CD4-positive, alpha-beta memory T cell (primary cell): ENCODE data around the gene MTMR2. TPM values are rescaled to one million over a fixed set of nuclear protein-coding genes. Genes with fewer than 3 reads are reported as not detected.

Experiments used
- CTCF ChIA-PET: fragments of 350-600 bp; sonication (Branson Sonifier 250); formaldehyde crosslinking; loops from one replicate; lab custom pipeline; 2021; ENCODE audit warnings: inconsistent platforms; ENCODE audit not compliant: partially characterized antibody; lab: Charles Lee
- POLR2A ChIA-PET: fragments of 350-600 bp; sonication (Branson Sonifier 250); formaldehyde crosslinking; loops from one replicate; lab custom pipeline; 2021; ENCODE audit not compliant: partially characterized antibody; lab: Charles Lee
- DNase-seq, 5 donors: peaks; one replicate each; pipeline versions ENCODE4 v3.0.0 to v3.0.0-alpha.2; 2020 to 2022; ENCODE audit warnings: mixed read lengths in 1 of 5
- H3K27ac ChIP-seq: one replicate; pipeline ENCODE4 v1.7.0; 2013; ENCODE audit warnings: low read depth, low read length
- H3K27me3 ChIP-seq: 2 replicates; pipeline ENCODE4 v1.7.0; 2013; ENCODE audit warnings: mild to moderate bottlenecking, low read length, moderate library complexity; ENCODE audit not compliant: insufficient read depth
- H3K36me3 ChIP-seq: 2 replicates; pipeline ENCODE4 v1.7.0; 2013; ENCODE audit warnings: mild to moderate bottlenecking, low read length, moderate library complexity; ENCODE audit not compliant: insufficient read depth
- H3K4me1 ChIP-seq: 2 replicates; pipeline ENCODE4 v1.7.0; 2013; ENCODE audit warnings: mild to moderate bottlenecking, low read length, moderate library complexity; ENCODE audit not compliant: insufficient read depth
- H3K4me3 ChIP-seq, 2 donors: one replicate each; pipeline ENCODE4 v1.7.0; 2013; ENCODE audit warnings: low read length in 2 of 2, mild to moderate bottlenecking in 1 of 2
- H3K9me3 ChIP-seq, 2 donors: one replicate each; pipeline ENCODE4 v1.7.0; 2013; ENCODE audit warnings: low read length in 2 of 2, control low read depth in 1 of 2; ENCODE audit not compliant: control insufficient read depth in 1 of 2
- H3K27ac Mint-ChIP-seq, 7 donors: one replicate each; pipeline ENCODE4 v1.8.0; 2020 to 2021; ENCODE audit warnings: mixed read lengths in 7 of 7, mild to moderate bottlenecking in 6 of 7, inconsistent platforms in 3 of 7, moderate library complexity in 3 of 7
- H3K27me3 Mint-ChIP-seq, 2 donors: one replicate each; pipeline ENCODE4 v1.8.0; 2020 to 2021; ENCODE audit warnings: mixed read lengths in 2 of 2
- H3K36me3 Mint-ChIP-seq, 2 donors: one replicate each; pipeline ENCODE4 v1.8.0; 2020 to 2021; ENCODE audit warnings: mixed read lengths in 2 of 2, inconsistent platforms in 1 of 2, mild to moderate bottlenecking in 1 of 2
- H3K4me1 Mint-ChIP-seq, 4 donors: one replicate each; pipeline ENCODE4 v1.8.0; 2020 to 2021; ENCODE audit warnings: mixed read lengths in 4 of 4, mild to moderate bottlenecking in 1 of 4
- H3K4me3 Mint-ChIP-seq, 8 donors: one replicate each; pipeline ENCODE4 v1.8.0; 2020 to 2021; ENCODE audit warnings: mixed read lengths in 8 of 8, mild to moderate bottlenecking in 7 of 8, moderate library complexity in 6 of 8, inconsistent platforms in 3 of 8
- H3K9me3 Mint-ChIP-seq, 8 donors: one replicate each; pipeline ENCODE4 v1.8.0; 2020 to 2021; ENCODE audit warnings: mixed read lengths in 8 of 8, mild to moderate bottlenecking in 5 of 8, inconsistent platforms in 3 of 8, moderate library complexity in 1 of 8
- intact Hi-C: fragments of 100-400 bp; cut with micrococcal nuclease; formaldehyde crosslinking; loops from one replicate; pipeline ENCODE4 v1.15.1; 2023
- polyA plus RNA-seq, 2 donors: library from polyadenylated mRNA; unstranded; fragments of 300-500 nt; fragmentation: Illumina TruSeq; gene quantifications; one replicate each; pipeline ENCODE4 v1.2.3, GENCODE V29; 2021
- total RNA-seq, 2 experiments: library from RNA; stranded (reverse); gene quantifications; one replicate each; pipeline ENCODE4 v1.2.3, GENCODE V29; 2021

MTMR2 gene
- total RNA-seq (10 to 100 TPM; 13.4 to 13.6 TPM), polyA plus RNA-seq (10 to 100 TPM; 13.1 to 13.5 TPM)

- Histone ChIP-seq H3K27me3 (no peaks in the 10 kb centered on the region), H3K27ac (peak within 1 kb of the TSS; percentile 58), H3K4me3 (peak within 1 kb of the TSS; percentile 88 to 93), H3K4me1 (peaks cover 26% of the 10 kb centered on the region), H3K9me3 (no peaks in the 10 kb centered on the region), H3K36me3 (no peaks in the 10 kb centered on the region)
- ChIA-PET CTCF (interaction anchor here (1.3 kb wide), 1 partner anchor 419 kb away, joined by 4 read pairs; the partner anchor contains the start of gene MAML2), POLR2A (interaction anchor here (1.2 kb wide), 3 partner anchors 18 to 419 kb away, joined by 3 to 5 read pairs (median 3); partner anchors contain the start of genes CEP57, FAM76B and MAML2)
- peak; percentile 29 to 40 (median 33) for DNase-seq
- intact Hi-C loops: loop anchor here (5.0 kb wide), 1 partner anchor 468 kb away; the partner anchor contains the start of gene JRKL
- H3K36me3 Mint-ChIP-seq: peaks cover 0 to 9% of the 10 kb centered on the region in 2 donors
- peak within 1 kb of the TSS; percentile 75 to 98 (median 94) for H3K27ac Mint-ChIP-seq
- H3K4me3 Mint-ChIP-seq: peak within 1 kb of the TSS; percentile 90 to 96 (median 94)
- H3K4me1 Mint-ChIP-seq: peaks cover 23 to 32% (median 27%) of the 10 kb centered on the region in 4 donors
- peaks cover 0 to 4% (median 0%) of the 10 kb centered on the region in 8 donors for H3K9me3 Mint-ChIP-seq
- H3K27me3 Mint-ChIP-seq: peaks cover 0 to 2% of the 10 kb centered on the region in 2 donors
These were observed at the start of gene MTMR2 for GRCh38 chr11:95923728-95924413. Gene MTMR2, minus strand, starts transcription at chr11:95924107. Its CDS starts 153 bp downstream, at chr11:95923954.

GRCh38 chr11:95972060-95972459 lies 48.2 kb upstream of the MTMR2 start:
- H3K4me1 ChIP-seq: no peaks in the 10 kb centered on the region
- no peaks in the 10 kb centered on the region for H3K9me3 ChIP-seq
- no peak for DNase-seq
- H3K36me3 Mint-ChIP-seq: peaks cover 2 to 11% of the 10 kb centered on the region in 2 donors
- CTCF ChIA-PET: interaction anchor here (1.0 kb wide), 1 partner anchor 84 kb away, joined by 3 read pairs; no protein-coding TSS in a partner anchor
- POLR2A ChIA-PET: no interaction called here
- H3K4me3 ChIP-seq: no peak overlapping the region
- H3K27ac ChIP-seq: no peak overlapping the region
- no peaks in the 10 kb centered on the region for H3K27me3 ChIP-seq
- H3K27ac Mint-ChIP-seq: peak overlapping the region in 1 of 7 donors; percentile 33
- peaks cover 0 to 11% (median under 1%) of the 10 kb centered on the region in 8 donors for H3K9me3 Mint-ChIP-seq
- H3K27me3 Mint-ChIP-seq: no peaks in the 10 kb centered on the region
- no peaks in the 10 kb centered on the region for H3K36me3 ChIP-seq
- H3K4me1 Mint-ChIP-seq: no peaks in the 10 kb centered on the region
- intact Hi-C loops: no loop called here
- no peak overlapping the region for H3K4me3 Mint-ChIP-seq

DNA sequence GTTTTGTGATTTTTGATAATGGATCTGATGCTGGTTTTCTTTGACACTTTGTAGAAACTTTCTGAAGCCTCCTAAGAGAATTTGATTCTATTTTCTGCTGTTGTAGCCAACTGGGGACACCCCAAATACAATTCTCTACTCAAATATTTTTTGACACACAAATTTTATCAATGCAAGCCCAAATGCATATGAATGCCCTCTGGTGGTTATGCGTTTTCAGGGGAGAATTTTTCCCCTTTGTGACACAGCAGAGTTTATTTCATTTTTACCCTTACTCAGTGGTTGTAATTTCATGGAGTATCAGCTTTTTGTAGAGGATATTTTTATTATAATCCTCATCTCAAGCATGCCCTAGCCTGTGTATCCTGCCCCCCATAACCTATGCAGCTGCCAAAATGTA lies 44.7 kb upstream of the MTMR2 start:
- peaks cover 0 to 11% (median under 1%) of the 10 kb centered on the region in 8 donors for H3K9me3 Mint-ChIP-seq
- no peaks in the 10 kb centered on the region for H3K4me1 Mint-ChIP-seq
- H3K27me3 Mint-ChIP-seq: no peaks in the 10 kb centered on the region
- H3K27ac Mint-ChIP-seq: no peak overlapping the region
- ChIA-PET CTCF (interaction anchor here (1.0 kb wide), 2 partner anchors 27 to 133 kb away, joined by 3 read pairs; no protein-coding TSS in a partner anchor), POLR2A (no interaction called here)
- intact Hi-C loops: no loop called here
- no peak for DNase-seq
- Histone ChIP-seq H3K27ac (no peak overlapping the region), H3K4me1 (no peaks in the 10 kb centered on the region), H3K9me3 (no peaks in the 10 kb centered on the region), H3K4me3 (no peak overlapping the region), H3K27me3 (no peaks in the 10 kb centered on the region), H3K36me3 (no peaks in the 10 kb centered on the region)
- no peak overlapping the region for H3K4me3 Mint-ChIP-seq
- H3K36me3 Mint-ChIP-seq: no peaks in the 10 kb centered on the region

DNA sequence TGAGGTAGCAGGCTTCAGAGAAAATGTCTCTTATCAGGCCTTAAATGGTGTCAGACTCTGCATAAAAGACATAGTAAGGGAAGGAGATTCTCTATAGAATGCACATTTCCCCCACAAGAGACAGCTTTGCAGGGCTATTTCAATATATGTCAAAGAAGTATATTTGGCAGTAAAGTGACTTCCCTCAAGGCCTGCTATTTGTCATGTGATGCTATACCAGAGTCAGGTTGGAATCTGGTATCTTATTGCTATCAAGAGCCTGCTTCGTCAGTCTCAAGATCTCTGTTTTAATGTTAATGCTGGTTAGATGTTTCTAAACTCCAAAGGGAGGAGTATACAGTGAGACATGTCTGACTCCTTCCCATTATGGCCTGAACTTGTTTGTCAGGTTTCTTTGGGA lies 40.4 kb upstream of the MTMR2 start:
- intact Hi-C loops: no loop called here

DNA sequence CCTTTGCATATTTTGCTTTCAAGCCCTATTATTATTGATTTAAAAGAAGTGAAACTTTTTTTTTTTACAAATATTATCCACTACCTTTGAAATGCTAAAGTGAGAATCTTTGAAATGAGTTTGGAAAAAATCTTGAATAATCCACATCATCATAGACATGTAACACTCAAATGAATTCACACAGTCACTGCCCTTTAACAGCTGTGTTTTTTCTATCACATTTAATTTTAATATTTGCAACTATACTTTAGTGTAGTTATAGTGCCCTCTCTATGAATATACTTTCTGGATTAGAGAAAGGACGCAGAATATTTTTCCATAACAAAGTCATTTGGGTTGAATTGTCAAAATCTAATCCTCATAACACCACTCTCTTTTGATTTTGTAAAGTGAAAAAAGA lies 37.9 kb upstream of the MTMR2 start:
- no peaks in the 10 kb centered on the region for H3K4me1 ChIP-seq
- DNase-seq: no peak
- no peaks in the 10 kb centered on the region for H3K9me3 ChIP-seq
- H3K27me3 ChIP-seq: no peaks in the 10 kb centered on the region
- no peak overlapping the region for H3K4me3 Mint-ChIP-seq
- no peaks in the 10 kb centered on the region for H3K36me3 ChIP-seq
- H3K27ac Mint-ChIP-seq: no peak overlapping the region
- no peaks in the 10 kb centered on the region for H3K4me1 Mint-ChIP-seq
- intact Hi-C loops: no loop called here
- POLR2A ChIA-PET: no interaction called here
- no peaks in the 10 kb centered on the region for H3K27me3 Mint-ChIP-seq
- no peaks in the 10 kb centered on the region for H3K36me3 Mint-ChIP-seq
- no peak overlapping the region for H3K4me3 ChIP-seq
- H3K27ac ChIP-seq: no peak overlapping the region
- CTCF ChIA-PET: no interaction called here
- no peaks in the 10 kb centered on the region for H3K9me3 Mint-ChIP-seq

More for the DNA sequence above, 40.4 kb upstream of the MTMR2 start:
- Mint-ChIP-seq H3K36me3 (no peaks in the 10 kb centered on the region), H3K27ac (no peak overlapping the region), H3K9me3 (peaks cover 0 to 7% (median 0%) of the 10 kb centered on the region in 8 donors), H3K4me1 (no peaks in the 10 kb centered on the region), H3K4me3 (no peak overlapping the region), H3K27me3 (no peaks in the 10 kb centered on the region)
- Histone ChIP-seq H3K36me3 (no peaks in the 10 kb centered on the region), H3K4me3 (no peak overlapping the region), H3K27me3 (no peaks in the 10 kb centered on the region), H3K9me3 (no peaks in the 10 kb centered on the region), H3K4me1 (no peaks in the 10 kb centered on the region), H3K27ac (no peak overlapping the region)
- ChIA-PET POLR2A (no interaction called here), CTCF (no interaction called here)
- no peak for DNase-seq

DNA sequence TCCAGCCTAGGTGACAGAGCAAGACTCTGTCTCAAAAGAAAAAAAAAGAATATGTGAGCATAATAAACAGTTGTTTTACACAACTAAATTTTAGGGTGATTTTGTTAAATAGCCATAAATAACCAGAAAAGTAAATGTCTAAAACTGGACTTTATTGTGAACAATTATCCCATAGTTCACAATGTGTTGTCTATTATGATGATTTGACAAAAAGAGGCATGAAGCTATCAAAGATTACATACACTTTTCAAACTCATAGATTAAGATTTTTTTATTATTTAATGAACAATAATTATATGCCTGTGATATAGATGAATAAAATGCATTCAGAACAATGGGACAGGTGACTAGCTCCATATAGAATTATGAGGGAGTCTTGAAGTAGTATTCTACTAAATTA lies 27.0 kb upstream of the MTMR2 start:
- Mint-ChIP-seq H3K36me3 (peaks cover 7 to 10% of the 10 kb centered on the region in 2 donors), H3K9me3 (peaks cover 0 to 11% (median 5%) of the 10 kb centered on the region in 8 donors), H3K27ac (no peak overlapping the region), H3K4me3 (no peak overlapping the region), H3K4me1 (no peaks in the 10 kb centered on the region), H3K27me3 (peaks cover 0 to 4% of the 10 kb centered on the region in 2 donors)
- no peak for DNase-seq
- CTCF ChIA-PET: interaction anchor here (1.0 kb wide), 1 partner anchor 393 kb away, joined by 3 read pairs; the partner anchor contains the start of gene MAML2
- no peaks in the 10 kb centered on the region for H3K27me3 ChIP-seq
- intact Hi-C loops: no loop called here
- H3K4me3 ChIP-seq: no peak overlapping the region
- H3K4me1 ChIP-seq: no peaks in the 10 kb centered on the region
- H3K36me3 ChIP-seq: no peaks in the 10 kb centered on the region
- H3K27ac ChIP-seq: no peak overlapping the region
- POLR2A ChIA-PET: no interaction called here
- no peaks in the 10 kb centered on the region for H3K9me3 ChIP-seq

- peaks cover 0 to 6% of the 10 kb centered on the region in 2 donors for H3K9me3 ChIP-seq
- Mint-ChIP-seq H3K4me3 (no peak overlapping the region), H3K36me3 (peaks cover 12 to 14% of the 10 kb centered on the region in 2 donors), H3K4me1 (no peaks in the 10 kb centered on the region), H3K27ac (no peak overlapping the region), H3K27me3 (peaks cover 0 to 4% of the 10 kb centered on the region in 2 donors), H3K9me3 (peaks cover 0 to 31% (median 20%) of the 10 kb centered on the region in 8 donors)
- intact Hi-C loops: no loop called here
- H3K4me1 ChIP-seq: no peaks in the 10 kb centered on the region
- ChIA-PET CTCF (no interaction called here), POLR2A (no interaction called here)
- no peak for DNase-seq
- H3K4me3 ChIP-seq: no peak overlapping the region
- H3K27me3 ChIP-seq: no peaks in the 10 kb centered on the region
- H3K27ac ChIP-seq: no peak overlapping the region
- H3K36me3 ChIP-seq: no peaks in the 10 kb centered on the region
These were observed 24.7 kb upstream of the MTMR2 start for GRCh38 chr11:95948637-95949036.
